ENCODE results near the gene ZNRF4.

DNA sequence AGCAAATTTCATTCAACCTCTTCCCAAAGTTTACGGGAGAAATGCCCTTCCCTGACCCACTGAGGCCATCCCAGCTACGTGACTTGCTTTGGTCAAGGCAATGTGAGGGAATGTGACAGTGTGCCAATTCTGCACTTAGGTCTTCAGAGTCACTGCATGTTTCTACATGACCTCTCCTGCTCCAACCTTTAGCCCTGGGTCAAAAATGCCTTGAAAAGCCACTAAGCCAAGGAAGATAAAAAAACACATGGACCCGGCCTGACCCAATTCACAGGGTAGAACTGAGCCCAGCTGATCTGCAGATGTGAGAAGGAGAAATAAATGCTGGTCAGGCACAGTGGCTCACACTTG is 30.0 kb downstream of the ZNRF4 start:
- TF ChIP-seq, protein P1, sequence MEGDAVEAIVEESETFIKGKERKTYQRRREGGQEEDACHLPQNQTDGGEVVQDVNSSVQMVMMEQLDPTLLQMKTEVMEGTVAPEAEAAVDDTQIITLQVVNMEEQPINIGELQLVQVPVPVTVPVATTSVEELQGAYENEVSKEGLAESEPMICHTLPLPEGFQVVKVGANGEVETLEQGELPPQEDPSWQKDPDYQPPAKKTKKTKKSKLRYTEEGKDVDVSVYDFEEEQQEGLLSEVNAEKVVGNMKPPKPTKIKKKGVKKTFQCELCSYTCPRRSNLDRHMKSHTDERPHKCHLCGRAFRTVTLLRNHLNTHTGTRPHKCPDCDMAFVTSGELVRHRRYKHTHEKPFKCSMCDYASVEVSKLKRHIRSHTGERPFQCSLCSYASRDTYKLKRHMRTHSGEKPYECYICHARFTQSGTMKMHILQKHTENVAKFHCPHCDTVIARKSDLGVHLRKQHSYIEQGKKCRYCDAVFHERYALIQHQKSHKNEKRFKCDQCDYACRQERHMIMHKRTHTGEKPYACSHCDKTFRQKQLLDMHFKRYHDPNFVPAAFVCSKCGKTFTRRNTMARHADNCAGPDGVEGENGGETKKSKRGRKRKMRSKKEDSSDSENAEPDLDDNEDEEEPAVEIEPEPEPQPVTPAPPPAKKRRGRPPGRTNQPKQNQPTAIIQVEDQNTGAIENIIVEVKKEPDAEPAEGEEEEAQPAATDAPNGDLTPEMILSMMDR (conservative IDR thresholded peaks at IDR 0.05; ENCODE audit: low read depth in 2 of 2), result no peak
- TF ChIP-seq POLR2AphosphoS5 (IDR thresholded peaks at IDR 0.05; ENCODE audit: low read depth) (no peak), EZH2 (IDR thresholded peaks at IDR 0.05; ENCODE audit: low read depth, unreplicated experiment) (no peak), STAT1 (IDR thresholded peaks at IDR 0.05; ENCODE audit: unreplicated experiment) (no peak), EZH2phosphoT487 (IDR thresholded peaks at IDR 0.05; ENCODE audit: unreplicated experiment) (no peak), ZNF331 (CRISPR knock-in tag; IDR thresholded peaks at IDR 0.05; ENCODE audit: low read depth) (no peak), CREB1 (CRISPR knock-in tag; IDR thresholded peaks at IDR 0.05; ENCODE audit: low read depth) (no peak), ZNF114 (CRISPR knock-in tag; IDR thresholded peaks at IDR 0.05) (no peak)
- TF ChIP-seq, protein P2, sequence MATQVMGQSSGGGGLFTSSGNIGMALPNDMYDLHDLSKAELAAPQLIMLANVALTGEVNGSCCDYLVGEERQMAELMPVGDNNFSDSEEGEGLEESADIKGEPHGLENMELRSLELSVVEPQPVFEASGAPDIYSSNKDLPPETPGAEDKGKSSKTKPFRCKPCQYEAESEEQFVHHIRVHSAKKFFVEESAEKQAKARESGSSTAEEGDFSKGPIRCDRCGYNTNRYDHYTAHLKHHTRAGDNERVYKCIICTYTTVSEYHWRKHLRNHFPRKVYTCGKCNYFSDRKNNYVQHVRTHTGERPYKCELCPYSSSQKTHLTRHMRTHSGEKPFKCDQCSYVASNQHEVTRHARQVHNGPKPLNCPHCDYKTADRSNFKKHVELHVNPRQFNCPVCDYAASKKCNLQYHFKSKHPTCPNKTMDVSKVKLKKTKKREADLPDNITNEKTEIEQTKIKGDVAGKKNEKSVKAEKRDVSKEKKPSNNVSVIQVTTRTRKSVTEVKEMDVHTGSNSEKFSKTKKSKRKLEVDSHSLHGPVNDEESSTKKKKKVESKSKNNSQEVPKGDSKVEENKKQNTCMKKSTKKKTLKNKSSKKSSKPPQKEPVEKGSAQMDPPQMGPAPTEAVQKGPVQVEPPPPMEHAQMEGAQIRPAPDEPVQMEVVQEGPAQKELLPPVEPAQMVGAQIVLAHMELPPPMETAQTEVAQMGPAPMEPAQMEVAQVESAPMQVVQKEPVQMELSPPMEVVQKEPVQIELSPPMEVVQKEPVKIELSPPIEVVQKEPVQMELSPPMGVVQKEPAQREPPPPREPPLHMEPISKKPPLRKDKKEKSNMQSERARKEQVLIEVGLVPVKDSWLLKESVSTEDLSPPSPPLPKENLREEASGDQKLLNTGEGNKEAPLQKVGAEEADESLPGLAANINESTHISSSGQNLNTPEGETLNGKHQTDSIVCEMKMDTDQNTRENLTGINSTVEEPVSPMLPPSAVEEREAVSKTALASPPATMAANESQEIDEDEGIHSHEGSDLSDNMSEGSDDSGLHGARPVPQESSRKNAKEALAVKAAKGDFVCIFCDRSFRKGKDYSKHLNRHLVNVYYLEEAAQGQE (IDR thresholded peaks at IDR 0.05; ENCODE audit: unreplicated experiment), result no peak
- TF ChIP-seq, protein P3, sequence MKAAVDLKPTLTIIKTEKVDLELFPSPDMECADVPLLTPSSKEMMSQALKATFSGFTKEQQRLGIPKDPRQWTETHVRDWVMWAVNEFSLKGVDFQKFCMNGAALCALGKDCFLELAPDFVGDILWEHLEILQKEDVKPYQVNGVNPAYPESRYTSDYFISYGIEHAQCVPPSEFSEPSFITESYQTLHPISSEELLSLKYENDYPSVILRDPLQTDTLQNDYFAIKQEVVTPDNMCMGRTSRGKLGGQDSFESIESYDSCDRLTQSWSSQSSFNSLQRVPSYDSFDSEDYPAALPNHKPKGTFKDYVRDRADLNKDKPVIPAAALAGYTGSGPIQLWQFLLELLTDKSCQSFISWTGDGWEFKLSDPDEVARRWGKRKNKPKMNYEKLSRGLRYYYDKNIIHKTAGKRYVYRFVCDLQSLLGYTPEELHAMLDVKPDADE (IDR thresholded peaks at IDR 0.05), result no peak
- TF ChIP-seq, protein P4, sequence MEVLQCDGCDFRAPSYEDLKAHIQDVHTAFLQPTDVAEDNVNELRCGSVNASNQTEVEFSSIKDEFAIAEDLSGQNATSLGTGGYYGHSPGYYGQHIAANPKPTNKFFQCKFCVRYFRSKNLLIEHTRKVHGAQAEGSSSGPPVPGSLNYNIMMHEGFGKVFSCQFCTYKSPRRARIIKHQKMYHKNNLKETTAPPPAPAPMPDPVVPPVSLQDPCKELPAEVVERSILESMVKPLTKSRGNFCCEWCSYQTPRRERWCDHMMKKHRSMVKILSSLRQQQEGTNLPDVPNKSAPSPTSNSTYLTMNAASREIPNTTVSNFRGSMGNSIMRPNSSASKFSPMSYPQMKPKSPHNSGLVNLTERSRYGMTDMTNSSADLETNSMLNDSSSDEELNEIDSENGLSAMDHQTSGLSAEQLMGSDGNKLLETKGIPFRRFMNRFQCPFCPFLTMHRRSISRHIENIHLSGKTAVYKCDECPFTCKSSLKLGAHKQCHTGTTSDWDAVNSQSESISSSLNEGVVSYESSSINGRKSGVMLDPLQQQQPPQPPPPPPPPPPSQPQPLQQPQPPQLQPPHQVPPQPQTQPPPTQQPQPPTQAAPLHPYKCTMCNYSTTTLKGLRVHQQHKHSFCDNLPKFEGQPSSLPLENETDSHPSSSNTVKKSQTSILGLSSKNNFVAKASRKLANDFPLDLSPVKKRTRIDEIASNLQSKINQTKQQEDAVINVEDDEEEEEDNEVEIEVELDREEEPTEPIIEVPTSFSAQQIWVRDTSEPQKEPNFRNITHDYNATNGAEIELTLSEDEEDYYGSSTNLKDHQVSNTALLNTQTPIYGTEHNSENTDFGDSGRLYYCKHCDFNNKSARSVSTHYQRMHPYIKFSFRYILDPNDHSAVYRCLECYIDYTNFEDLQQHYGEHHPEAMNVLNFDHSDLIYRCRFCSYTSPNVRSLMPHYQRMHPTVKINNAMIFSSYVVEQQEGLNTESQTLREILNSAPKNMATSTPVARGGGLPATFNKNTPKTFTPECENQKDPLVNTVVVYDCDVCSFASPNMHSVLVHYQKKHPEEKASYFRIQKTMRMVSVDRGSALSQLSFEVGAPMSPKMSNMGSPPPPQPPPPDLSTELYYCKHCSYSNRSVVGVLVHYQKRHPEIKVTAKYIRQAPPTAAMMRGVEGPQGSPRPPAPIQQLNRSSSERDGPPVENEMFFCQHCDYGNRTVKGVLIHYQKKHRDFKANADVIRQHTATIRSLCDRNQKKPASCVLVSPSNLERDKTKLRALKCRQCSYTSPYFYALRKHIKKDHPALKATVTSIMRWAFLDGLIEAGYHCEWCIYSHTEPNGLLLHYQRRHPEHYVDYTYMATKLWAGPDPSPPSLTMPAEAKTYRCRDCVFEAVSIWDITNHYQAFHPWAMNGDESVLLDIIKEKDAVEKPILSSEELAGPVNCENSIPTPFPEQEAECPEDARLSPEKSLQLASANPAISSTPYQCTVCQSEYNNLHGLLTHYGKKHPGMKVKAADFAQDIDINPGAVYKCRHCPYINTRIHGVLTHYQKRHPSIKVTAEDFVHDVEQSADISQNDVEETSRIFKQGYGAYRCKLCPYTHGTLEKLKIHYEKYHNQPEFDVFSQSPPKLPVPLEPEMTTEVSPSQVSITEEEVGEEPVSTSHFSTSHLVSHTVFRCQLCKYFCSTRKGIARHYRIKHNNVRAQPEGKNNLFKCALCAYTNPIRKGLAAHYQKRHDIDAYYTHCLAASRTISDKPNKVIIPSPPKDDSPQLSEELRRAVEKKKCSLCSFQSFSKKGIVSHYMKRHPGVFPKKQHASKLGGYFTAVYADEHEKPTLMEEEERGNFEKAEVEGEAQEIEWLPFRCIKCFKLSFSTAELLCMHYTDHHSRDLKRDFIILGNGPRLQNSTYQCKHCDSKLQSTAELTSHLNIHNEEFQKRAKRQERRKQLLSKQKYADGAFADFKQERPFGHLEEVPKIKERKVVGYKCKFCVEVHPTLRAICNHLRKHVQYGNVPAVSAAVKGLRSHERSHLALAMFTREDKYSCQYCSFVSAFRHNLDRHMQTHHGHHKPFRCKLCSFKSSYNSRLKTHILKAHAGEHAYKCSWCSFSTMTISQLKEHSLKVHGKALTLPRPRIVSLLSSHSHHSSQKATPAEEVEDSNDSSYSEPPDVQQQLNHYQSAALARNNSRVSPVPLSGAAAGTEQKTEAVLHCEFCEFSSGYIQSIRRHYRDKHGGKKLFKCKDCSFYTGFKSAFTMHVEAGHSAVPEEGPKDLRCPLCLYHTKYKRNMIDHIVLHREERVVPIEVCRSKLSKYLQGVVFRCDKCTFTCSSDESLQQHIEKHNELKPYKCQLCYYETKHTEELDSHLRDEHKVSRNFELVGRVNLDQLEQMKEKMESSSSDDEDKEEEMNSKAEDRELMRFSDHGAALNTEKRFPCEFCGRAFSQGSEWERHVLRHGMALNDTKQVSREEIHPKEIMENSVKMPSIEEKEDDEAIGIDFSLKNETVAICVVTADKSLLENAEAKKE (CRISPR knock-in tag; IDR thresholded peaks at IDR 0.05), result no peak
